CD14-positive monocyte (primary cell): ENCODE measurements around the gene EXOC6. TPM values are rescaled to one million over a fixed set of nuclear protein-coding genes. Genes with fewer than 3 reads are reported as not detected.

Source experiments
- DNase-seq, 3 donors: peaks; one replicate each; pipeline ENCODE4 v3.0.0-alpha.2; 2011 to 2022
- H2AFZ ChIP-seq: 2 replicates; pipeline ENCODE4 v1.6.0; 2012; ENCODE audit warnings: mild to moderate bottlenecking, low read depth, low read length, inconsistent platforms; ENCODE audit not compliant: insufficient read depth, poor library complexity, severe bottlenecking
- H3K27ac ChIP-seq, 2 donors: 1 replicate in 1 of 2; 2 replicates in 1 of 2; pipeline ENCODE4 v1.5.1; 2012 to 2013; ENCODE audit warnings: low read length in 2 of 2, control low read depth in 1 of 2, inconsistent platforms in 1 of 2, low read depth in 1 of 2, mild to moderate bottlenecking in 1 of 2
- H3K27me3 ChIP-seq, 2 donors: one replicate each; pipeline versions ENCODE4 v1.6.0 to v1.6.1; 2011 to 2013; ENCODE audit warnings: low read length in 2 of 2; ENCODE audit not compliant: control insufficient read depth in 2 of 2, insufficient read depth in 2 of 2
- H3K36me3 ChIP-seq, 2 donors: replicated peaks in 1 of 2; 1 replicate in 1 of 2; 2 replicates in 1 of 2; pipeline versions ENCODE4 v1.5.1 to v1.6.1; 2012 to 2013; ENCODE audit warnings: low read length in 2 of 2, control low read depth in 1 of 2, inconsistent platforms in 1 of 2, mild to moderate bottlenecking in 1 of 2; ENCODE audit not compliant: insufficient read depth in 2 of 2, control insufficient read depth in 1 of 2
- H3K4me1 ChIP-seq, 2 donors: 1 replicate in 1 of 2; 2 replicates in 1 of 2; pipeline versions ENCODE4 v1.5.1 to v1.6.1; 2012 to 2013; ENCODE audit warnings: low read length in 2 of 2, control low read depth in 1 of 2, inconsistent platforms in 1 of 2, mild to moderate bottlenecking in 1 of 2, moderate library complexity in 1 of 2; ENCODE audit not compliant: insufficient read depth in 2 of 2, control insufficient read depth in 1 of 2
- H3K4me2 ChIP-seq: replicated peaks from 2 replicates; pipeline ENCODE3; 2012; ENCODE audit warnings: low read length, moderate library complexity, mild to moderate bottlenecking; ENCODE audit not compliant: poor library complexity, severe bottlenecking; ENCODE audit errors: extremely low read depth
- H3K4me3 ChIP-seq, 3 experiments: fragments of 200-600 bp in 1 of 3; sonication (generic) in 1 of 3; replicated peaks in 1 of 3; 1 replicate in 2 of 3; 2 replicates in 1 of 3; pipeline ENCODE4 v1.5.1; 2011 to 2013; ENCODE audit warnings: low read length in 3 of 3, mild to moderate bottlenecking in 3 of 3, control low read depth in 2 of 3, low read depth in 2 of 3, inconsistent platforms in 1 of 3, moderate library complexity in 1 of 3
- H3K79me2 ChIP-seq: 2 replicates; pipeline ENCODE4 v1.6.0; 2012; ENCODE audit warnings: mild to moderate bottlenecking, control low read depth, inconsistent platforms, low read length, moderate library complexity; ENCODE audit not compliant: insufficient read depth
- H3K9ac ChIP-seq: 2 replicates; pipeline ENCODE4 v1.6.0; 2017; ENCODE audit warnings: low read length, mild to moderate bottlenecking; ENCODE audit not compliant: insufficient read depth, poor library complexity, severe bottlenecking
- H3K9me3 ChIP-seq, 2 donors: replicated peaks in 1 of 2; 1 replicate in 1 of 2; 2 replicates in 1 of 2; pipeline versions ENCODE4 v1.5.1 to v1.6.1; 2012 to 2013; ENCODE audit warnings: low read length in 2 of 2, control low read depth in 1 of 2; ENCODE audit not compliant: control insufficient read depth in 1 of 2, insufficient read depth in 1 of 2
- H4K20me1 ChIP-seq: 2 replicates; pipeline ENCODE4 v1.6.0; 2012; ENCODE audit warnings: mild to moderate bottlenecking, low read length, control low read depth, moderate library complexity; ENCODE audit not compliant: insufficient read depth
- H3K27ac Mint-ChIP-seq, 7 donors: one replicate each; pipeline ENCODE4 v1.8.0; 2020; ENCODE audit warnings: mild to moderate bottlenecking in 7 of 7, mixed read lengths in 7 of 7, moderate library complexity in 6 of 7, inconsistent platforms in 2 of 7
- H3K27me3 Mint-ChIP-seq, 3 donors: one replicate each; pipeline ENCODE4 v1.8.0; 2021 to 2022; ENCODE audit warnings: low read depth in 3 of 3, mild to moderate bottlenecking in 3 of 3, mixed read lengths in 3 of 3, moderate library complexity in 3 of 3, inconsistent platforms in 1 of 3
- H3K36me3 Mint-ChIP-seq, 2 donors: one replicate each; pipeline ENCODE4 v1.8.0; 2020; ENCODE audit warnings: mixed read lengths in 2 of 2, inconsistent platforms in 1 of 2, mild to moderate bottlenecking in 1 of 2
- H3K4me1 Mint-ChIP-seq: one replicate; pipeline ENCODE4 v1.8.0; 2020; ENCODE audit warnings: mild to moderate bottlenecking, mixed read lengths
- H3K4me3 Mint-ChIP-seq, 2 donors: one replicate each; pipeline ENCODE4 v1.8.0; 2020; ENCODE audit warnings: mild to moderate bottlenecking in 2 of 2, mixed read lengths in 2 of 2, moderate library complexity in 1 of 2
- H3K9me3 Mint-ChIP-seq, 7 donors: one replicate each; pipeline ENCODE4 v1.8.0; 2020 to 2022; ENCODE audit warnings: mixed read lengths in 7 of 7, mild to moderate bottlenecking in 6 of 7, moderate library complexity in 6 of 7, inconsistent platforms in 2 of 7
- WGBS: methylation state at CpG from one replicate; pipeline ENCODE4 v1.1.5; 2013; ENCODE audit warnings: missing lambda C conversion rate; ENCODE audit not compliant: insufficient coverage; 5-methylcytosine and 5-hydroxymethylcytosine counted together
- intact Hi-C, 2 donors: fragments of 100-400 bp; cut with micrococcal nuclease; formaldehyde crosslinking; loops; one replicate each; pipeline versions ENCODE4 v1.15.0 to v1.15.1; 2023
- polyA plus RNA-seq, 3 donors: library from polyadenylated mRNA; depleted of rRNA in 1 of 3; unstranded in 2 of 3; stranded (reverse) in 1 of 3; fragments of 300-500 nt in 2 of 3; fragments of >200 nt in 1 of 3; fragmentation: Illumina TruSeq in 2 of 3; gene quantifications; 1 replicate in 2 of 3; 2 replicates in 1 of 3; pipeline ENCODE4 v1.2.3, GENCODE V29; 2012 to 2021
- TF ChIP-seq, protein P1 (sequence below): fragments of 200-600 bp; IDR thresholded peaks from one replicate; pipeline ENCODE4 v1.8.0; 2022; ENCODE audit warnings: antibody characterized with exemption, mild to moderate bottlenecking

EXOC6 gene
- polyA plus RNA-seq, 3 donors: 7.5 to 9.6 (median 8.3) TPM

GRCh38 chr10:92931597-92931996 is 83.3 kb downstream of the EXOC6 start:
- WGBS: no CpG with 5 or more reads among the region's 1 CpG
- no peaks in the 10 kb centered on the region for H3K27me3 ChIP-seq
- Mint-ChIP-seq H3K27ac (no peak overlapping the region), H3K4me1 (no peaks in the 10 kb centered on the region), H3K36me3 (peaks cover 33 to 60% of the 10 kb centered on the region in 2 donors), H3K9me3 (peaks cover 0 to 6% (median 0%) of the 10 kb centered on the region in 7 donors), H3K27me3 (no peaks in the 10 kb centered on the region), H3K4me3 (no peak overlapping the region)
- no peak overlapping the region for H3K4me3 ChIP-seq
- H4K20me1 ChIP-seq: no peaks in the 10 kb centered on the region
- H3K9ac ChIP-seq: no peak overlapping the region
- no peaks in the 10 kb centered on the region for H3K4me1 ChIP-seq
- intact Hi-C loops: no loop called here
- H3K79me2 ChIP-seq: no peaks in the 10 kb centered on the region
- no peak overlapping the region for H3K27ac ChIP-seq
- H2AFZ ChIP-seq: no peak overlapping the region
- no peak for DNase-seq
- TF ChIP-seq, protein P1, sequence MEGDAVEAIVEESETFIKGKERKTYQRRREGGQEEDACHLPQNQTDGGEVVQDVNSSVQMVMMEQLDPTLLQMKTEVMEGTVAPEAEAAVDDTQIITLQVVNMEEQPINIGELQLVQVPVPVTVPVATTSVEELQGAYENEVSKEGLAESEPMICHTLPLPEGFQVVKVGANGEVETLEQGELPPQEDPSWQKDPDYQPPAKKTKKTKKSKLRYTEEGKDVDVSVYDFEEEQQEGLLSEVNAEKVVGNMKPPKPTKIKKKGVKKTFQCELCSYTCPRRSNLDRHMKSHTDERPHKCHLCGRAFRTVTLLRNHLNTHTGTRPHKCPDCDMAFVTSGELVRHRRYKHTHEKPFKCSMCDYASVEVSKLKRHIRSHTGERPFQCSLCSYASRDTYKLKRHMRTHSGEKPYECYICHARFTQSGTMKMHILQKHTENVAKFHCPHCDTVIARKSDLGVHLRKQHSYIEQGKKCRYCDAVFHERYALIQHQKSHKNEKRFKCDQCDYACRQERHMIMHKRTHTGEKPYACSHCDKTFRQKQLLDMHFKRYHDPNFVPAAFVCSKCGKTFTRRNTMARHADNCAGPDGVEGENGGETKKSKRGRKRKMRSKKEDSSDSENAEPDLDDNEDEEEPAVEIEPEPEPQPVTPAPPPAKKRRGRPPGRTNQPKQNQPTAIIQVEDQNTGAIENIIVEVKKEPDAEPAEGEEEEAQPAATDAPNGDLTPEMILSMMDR: no peak
- no peaks in the 10 kb centered on the region for H3K9me3 ChIP-seq
- peaks cover 24 to 68% of the 10 kb centered on the region in 2 donors for H3K36me3 ChIP-seq
- no peak overlapping the region for H3K4me2 ChIP-seq

- no peak for DNase-seq
- no peaks in the 10 kb centered on the region for H3K27me3 ChIP-seq
- H3K9ac ChIP-seq: no peak overlapping the region
- Mint-ChIP-seq H3K36me3 (peaks cover 12 to 25% of the 10 kb centered on the region in 2 donors), H3K27me3 (no peaks in the 10 kb centered on the region), H3K9me3 (no peaks in the 10 kb centered on the region), H3K27ac (no peak overlapping the region), H3K4me1 (no peaks in the 10 kb centered on the region), H3K4me3 (no peak overlapping the region)
- no peak overlapping the region for H3K4me2 ChIP-seq
- no peaks in the 10 kb centered on the region for H3K9me3 ChIP-seq
- peaks cover 23 to 49% of the 10 kb centered on the region in 2 donors for H3K36me3 ChIP-seq
- no peak overlapping the region for H2AFZ ChIP-seq
- H3K4me1 ChIP-seq: no peaks in the 10 kb centered on the region
- H4K20me1 ChIP-seq: no peaks in the 10 kb centered on the region
- no peak overlapping the region for H3K27ac ChIP-seq
- intact Hi-C loops: no loop called here
- H3K4me3 ChIP-seq: no peak overlapping the region
- TF ChIP-seq, protein P1: no peak
- no peaks in the 10 kb centered on the region for H3K79me2 ChIP-seq
Observed at GRCh38 chr10:92937876-92938275, 89.6 kb downstream of the EXOC6 start.
